Panc1 (cell line): Measurements from ENCODE around the gene ADAMTS7. TPM values are rescaled to one million over a fixed set of nuclear protein-coding genes. Genes with fewer than 3 reads are reported as not detected.

Experiments used
- ATAC-seq: fragments of 200-7000 bp; cut with Tn5 transposase; 2 replicates; pipeline ENCODE4 v1.9.1; 2020; ENCODE audit warnings: mild to moderate bottlenecking, moderate library complexity
- BruUV-seq: library from RNA; stranded (reverse); fragments of 400-500 nt; replicated peaks from 2 replicates; lab custom pipeline; 2021; lab: Mats Ljungman, UMichigan
- CTCF ChIA-PET: fragments of 300-600 bp; sonication (Branson Sonifier 250); formaldehyde crosslinking; loops from one replicate; lab custom pipeline; 2022; ENCODE audit warnings: antibody characterized with exemption; lab: Charles Lee
- POLR2A ChIA-PET: fragments of 300-600 bp; sonication (Branson Sonifier 250); formaldehyde crosslinking; loops from one replicate; lab custom pipeline; 2022; ENCODE audit warnings: antibody characterized with exemption; lab: Charles Lee
- DNase-seq: peaks from one replicate; pipeline ENCODE4 v3.0.0-alpha.2; 2010; ENCODE audit warnings: low read depth, low spot score
- H3K27ac ChIP-seq: 2 replicates; pipeline ENCODE4 v1.5.1; 2011; ENCODE audit warnings: mild to moderate bottlenecking, low read length, inconsistent platforms
- H3K27me3 ChIP-seq: fragments of 200-500 bp; sonication (Bioruptor generic); 2 replicates; pipeline ENCODE4 v1.6.0; 2014; ENCODE audit warnings: low read length, inconsistent platforms; ENCODE audit not compliant: control insufficient read depth, insufficient read depth
- H3K36me3 ChIP-seq: fragments of 200-500 bp; sonication (Bioruptor generic); 2 replicates; pipeline ENCODE4 v1.5.1; 2014; ENCODE audit warnings: inconsistent platforms, mild to moderate bottlenecking, low read length, moderate library complexity; ENCODE audit not compliant: control insufficient read depth, insufficient read depth
- H3K4me1 ChIP-seq: 2 replicates; pipeline ENCODE4 v1.5.1; 2011; ENCODE audit warnings: inconsistent platforms, mild to moderate bottlenecking, low read length, moderate library complexity; ENCODE audit not compliant: control insufficient read depth, insufficient read depth
- H3K4me3 ChIP-seq, 2 experiments: 2 replicates each; pipeline ENCODE4 v1.5.1; 2011 to 2012; ENCODE audit warnings: low read depth in 2 of 2, low read length in 2 of 2, mild to moderate bottlenecking in 2 of 2, inconsistent platforms in 1 of 2, moderate library complexity in 1 of 2
- H3K9me3 ChIP-seq: fragments of 200-500 bp; sonication (Bioruptor generic); 2 replicates; pipeline ENCODE4 v1.5.1; 2014; ENCODE audit warnings: low read depth, mild to moderate bottlenecking, inconsistent platforms, low read length, moderate library complexity; ENCODE audit not compliant: control insufficient read depth, insufficient read depth
- POLR2AphosphoS5 ChIP-seq: IDR thresholded peaks from 2 replicates; pipeline ENCODE4 v1.6.1; 2012; ENCODE audit warnings: mild to moderate bottlenecking, low read depth, low read length, moderate library complexity
- REST ChIP-seq, 2 experiments: IDR thresholded peaks; 2 replicates each; pipeline ENCODE4 v1.6.1; 2011 to 2012; ENCODE audit warnings: low read depth in 2 of 2, control low read depth in 1 of 2, low read length in 1 of 2, mild to moderate bottlenecking in 1 of 2, moderate library complexity in 1 of 2; ENCODE audit not compliant: insufficient read depth in 1 of 2
- SIN3A ChIP-seq: IDR thresholded peaks from 2 replicates; pipeline ENCODE4 v1.6.1; 2012; ENCODE audit warnings: low read depth, mild to moderate bottlenecking, low read length, moderate library complexity, borderline replicate concordance; ENCODE audit not compliant: insufficient read depth
- TCF7L2 ChIP-seq: IDR thresholded peaks from 2 replicates; pipeline ENCODE4 v1.6.1; 2011; ENCODE audit warnings: mild to moderate bottlenecking, low read depth, low read length, inconsistent platforms
- in situ Hi-C: cut with HindIII; loops from 2 replicates; pipeline ENCODE4 v1.10.0; 2016; ENCODE audit warnings: low sequenced_read_pairs, low pct_unique_long_range_greater_than_20kb
- intact Hi-C: fragments of 100-400 bp; cut with micrococcal nuclease; formaldehyde crosslinking; loops from one replicate; pipeline ENCODE4 v1.10.0; 2022; ENCODE audit not compliant: unreplicated experiment
- total RNA-seq: library from RNA; stranded (reverse); gene quantifications from one replicate; pipeline ENCODE4 v1.2.1, GENCODE V29; 2021; ENCODE audit not compliant: unreplicated experiment
- TF ChIP-seq, protein P1 (sequence below): fragments of 450-650 bp; IDR thresholded peaks from 2 replicates; pipeline ENCODE4 v1.5.1; 2017; ENCODE audit warnings: mild to moderate bottlenecking

Gene ADAMTS7
- total RNA-seq, 1 experiment from 2014 or later = 1.0 TPM

- CTCF ChIA-PET = interaction anchor here (0.6 kb wide), 1 partner anchor 73 kb away, joined by 3 read pairs; no protein-coding TSS in a partner anchor
- H3K27me3 ChIP-seq = no peaks in the 10 kb centered on the region
- H3K36me3 ChIP-seq = no peaks in the 10 kb centered on the region
- DNase-seq = no peak
- POLR2A ChIA-PET = interaction anchor here (0.6 kb wide), 1 partner anchor 17 kb away, joined by 11 read pairs; no protein-coding TSS in a partner anchor
- in situ Hi-C loops = no loop called here
- intact Hi-C loops = no loop called here
- BruUV-seq = no TSS peak
- ATAC-seq = no peak
- H3K9me3 ChIP-seq = no peaks in the 10 kb centered on the region
- no peak for TF ChIP-seq POLR2AphosphoS5
- TF ChIP-seq, protein P1, sequence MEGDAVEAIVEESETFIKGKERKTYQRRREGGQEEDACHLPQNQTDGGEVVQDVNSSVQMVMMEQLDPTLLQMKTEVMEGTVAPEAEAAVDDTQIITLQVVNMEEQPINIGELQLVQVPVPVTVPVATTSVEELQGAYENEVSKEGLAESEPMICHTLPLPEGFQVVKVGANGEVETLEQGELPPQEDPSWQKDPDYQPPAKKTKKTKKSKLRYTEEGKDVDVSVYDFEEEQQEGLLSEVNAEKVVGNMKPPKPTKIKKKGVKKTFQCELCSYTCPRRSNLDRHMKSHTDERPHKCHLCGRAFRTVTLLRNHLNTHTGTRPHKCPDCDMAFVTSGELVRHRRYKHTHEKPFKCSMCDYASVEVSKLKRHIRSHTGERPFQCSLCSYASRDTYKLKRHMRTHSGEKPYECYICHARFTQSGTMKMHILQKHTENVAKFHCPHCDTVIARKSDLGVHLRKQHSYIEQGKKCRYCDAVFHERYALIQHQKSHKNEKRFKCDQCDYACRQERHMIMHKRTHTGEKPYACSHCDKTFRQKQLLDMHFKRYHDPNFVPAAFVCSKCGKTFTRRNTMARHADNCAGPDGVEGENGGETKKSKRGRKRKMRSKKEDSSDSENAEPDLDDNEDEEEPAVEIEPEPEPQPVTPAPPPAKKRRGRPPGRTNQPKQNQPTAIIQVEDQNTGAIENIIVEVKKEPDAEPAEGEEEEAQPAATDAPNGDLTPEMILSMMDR = no peak
- no peak for TF ChIP-seq REST (IDR thresholded peaks at IDR 0.05; ENCODE audit: insufficient read depth in 1 of 2, low read depth in 2 of 2, low read length in 1 of 2)
- TF ChIP-seq SIN3A = no peak
- TF ChIP-seq TCF7L2 = no peak
- H3K4me3 ChIP-seq = no peak overlapping the region
- H3K27ac ChIP-seq = no peak overlapping the region
- H3K4me1 ChIP-seq = no peaks in the 10 kb centered on the region
Measured at GRCh38 chr15:78836333-78836732, 25.1 kb upstream of the ADAMTS7 start.

GRCh38 chr15:78831229-78832207 lies 20.3 kb upstream of the ADAMTS7 start:
- no peak overlapping the region for H3K4me3 ChIP-seq
- no peak overlapping the region for H3K27ac ChIP-seq
- POLR2A ChIA-PET = no interaction called here
- CTCF ChIA-PET = no interaction called here
- TF ChIP-seq, protein P1 = no peak
- TF ChIP-seq REST (IDR thresholded peaks at IDR 0.05; ENCODE audit: insufficient read depth in 1 of 2, low read depth in 2 of 2, low read length in 1 of 2) (no peak), POLR2AphosphoS5 (no peak), SIN3A (no peak), TCF7L2 (no peak)
- no peaks in the 10 kb centered on the region for H3K4me1 ChIP-seq
- no peaks in the 10 kb centered on the region for H3K36me3 ChIP-seq
- no peaks in the 10 kb centered on the region for H3K9me3 ChIP-seq
- intact Hi-C loops (no loop called here), in situ Hi-C loops (no loop called here)
- no peak for ATAC-seq
- no peak for DNase-seq
- H3K27me3 ChIP-seq = no peaks in the 10 kb centered on the region
- no TSS peak for BruUV-seq
